EH (cell line): ENCODE measurements around the gene CENPK.
"Not testable (repeated sequence)": the region's sequence is repeated elsewhere in the genome, so short reads cannot be mapped to it uniquely, and the experiment has no call there.

Source experiments
- DNase-seq: peaks from one replicate; pipeline ENCODE4 v3.0.0-alpha.2; 2015; ENCODE audit warnings: low read depth

Gene CENPK

GRCh38 chr5:65508978-65509377 is 54.0 kb downstream of the CENPK start:
- peak; percentile 3 for DNase-seq

- peak; percentile 79 for DNase-seq
Observed at GRCh38 chr5:65506961-65507360, 56.0 kb downstream of the CENPK start.

- no peak for DNase-seq
Observed at GRCh38 chr5:65489119-65489518, 73.8 kb downstream of the CENPK start.

- not testable (repeated sequence) for DNase-seq
Observed at GRCh38 chr5:65488038-65488687, 74.8 kb downstream of the CENPK start.

GRCh38 chr5:65486803-65487202 is 76.2 kb downstream of the CENPK start:
- DNase-seq, result not testable (repeated sequence)

- no peak for DNase-seq
Observed at GRCh38 chr5:65485405-65485804, 77.6 kb downstream of the CENPK start.

- peak; percentile 80 for DNase-seq
Observed at GRCh38 chr5:65483546-65484346, 79.2 kb downstream of the CENPK start.

- DNase-seq, result peak; percentile 69
Observed at GRCh38 chr5:65482736-65483545, 80.0 kb downstream of the CENPK start.

- DNase-seq, result peak; percentile 63
Observed at GRCh38 chr5:65482296-65482735, 80.7 kb downstream of the CENPK start.

GRCh38 chr5:65481635-65482295 is 81.2 kb downstream of the CENPK start, which contains the start of gene ADAMTS6:
TSS of gene ADAMTS6 (minus strand) at chr5:65481920. CDS start at chr5:65473673, 8,247 bp downstream.
- peak; percentile 98 for DNase-seq

- DNase-seq, result no peak
Observed at GRCh38 chr5:65481171-65481581, 81.8 kb downstream of the CENPK start.

GRCh38 chr5:65480306-65480865 is 82.6 kb downstream of the CENPK start:
- peak; percentile 89 for DNase-seq

- peak; percentile 7 for DNase-seq
Observed at GRCh38 chr5:65479527-65479926, 83.4 kb downstream of the CENPK start.

- no peak for DNase-seq
Observed at GRCh38 chr5:65478336-65478735, 84.6 kb downstream of the CENPK start.

GRCh38 chr5:65475895-65476294 is 87.1 kb downstream of the CENPK start:
- DNase-seq, result peak; percentile 5

- DNase-seq, result peak; percentile 24
Observed at GRCh38 chr5:65475336-65475735, 87.6 kb downstream of the CENPK start.

GRCh38 chr5:65474130-65474711 is 88.7 kb downstream of the CENPK start:
- DNase-seq, result no peak

GRCh38 chr5:65468633-65469032 is 94.3 kb downstream of the CENPK start:
- peak; percentile 53 for DNase-seq
